Measurements from ENCODE around the gene ALG12. TPM values are rescaled to one million over a fixed set of nuclear protein-coding genes. Genes with fewer than 3 reads are reported as not detected.

The ALG12 gene
- total and polyA plus RNA-seq, 2 donors = 18.5 to 20.4 TPM

DNA sequence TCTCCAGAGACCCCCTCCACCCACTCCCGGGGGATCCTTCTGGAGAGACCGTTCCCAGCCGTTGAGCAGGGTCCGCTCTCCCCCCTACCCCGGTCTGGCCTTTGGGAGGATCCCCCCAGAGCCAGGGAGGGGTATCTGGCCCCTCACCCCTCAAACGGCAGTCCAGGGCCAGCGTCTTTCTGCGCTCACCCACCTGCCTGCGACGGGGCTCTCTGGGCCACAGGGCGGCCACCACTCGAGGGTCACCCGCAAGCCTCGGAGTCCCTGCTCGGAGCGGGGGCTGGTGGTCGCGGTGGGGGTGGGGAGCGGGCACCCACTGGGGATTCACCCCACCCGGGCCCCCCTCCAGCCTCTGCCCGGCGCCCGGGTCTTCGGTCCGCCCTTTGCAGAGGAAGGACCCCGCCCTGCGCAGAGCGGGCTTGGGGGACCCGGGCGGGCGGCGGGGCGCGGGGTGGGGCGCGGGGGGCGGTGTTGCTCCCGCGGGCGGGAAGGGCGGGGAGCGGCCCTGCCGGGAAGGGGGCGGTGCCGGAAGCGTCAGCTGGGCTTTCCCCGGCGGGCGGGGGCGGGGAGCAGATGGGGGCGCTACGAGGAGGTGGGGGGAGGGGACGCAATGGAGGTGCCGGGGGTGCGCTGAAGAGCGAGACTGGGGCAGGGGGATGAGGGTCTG is 16.8 kb upstream of the ALG12 start:
- peaks cover 1% of the 10 kb centered on the region for H3K4me1 ChIP-seq (ENCODE audit: insufficient read depth)
- 13% methylated on average over 54 of the region's 56 CpGs for WGBS
- DNase-seq (ENCODE audit: extremely low spot score) = no peak

DNA sequence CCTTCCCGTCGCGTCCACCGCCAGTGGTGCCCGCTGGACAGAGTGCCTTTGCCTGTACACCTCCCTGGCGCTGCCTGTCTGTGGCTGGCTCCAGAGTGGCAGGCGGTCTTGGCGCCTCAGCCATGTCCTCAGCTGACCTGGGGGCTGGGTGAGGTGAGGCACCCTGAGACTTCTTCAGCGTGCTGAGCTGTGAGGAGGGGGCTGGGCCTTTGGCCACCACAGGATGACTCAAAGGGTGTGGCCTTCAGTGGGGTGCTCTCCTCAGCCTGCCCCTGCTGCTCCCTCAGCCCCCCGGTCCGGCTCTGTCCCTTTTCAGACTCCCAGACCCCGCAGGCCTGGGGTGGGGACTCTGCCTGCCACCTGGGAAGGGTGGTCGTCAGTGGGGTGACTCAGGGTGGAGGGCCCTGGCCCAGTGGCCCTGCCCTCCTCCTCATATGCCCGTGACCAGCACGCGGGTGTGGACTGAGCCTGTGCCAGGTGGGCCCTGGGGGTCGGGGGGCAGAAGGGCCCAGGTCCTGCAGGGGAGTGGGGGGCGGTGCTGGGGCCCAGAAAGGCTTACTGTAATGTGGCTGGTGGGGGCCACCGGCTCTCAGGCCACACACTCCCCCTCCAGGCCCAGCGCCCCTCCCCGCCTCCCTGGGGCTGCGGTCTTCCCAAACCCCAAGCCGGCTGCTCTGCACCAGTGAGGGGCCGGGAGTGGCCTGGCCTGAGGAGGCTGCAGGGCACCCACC is 16.1 kb upstream of the ALG12 start:
- Histone ChIP-seq H3K27ac (ENCODE audit: low read depth) (peak overlapping the region; percentile 82), H3K4me3 (ENCODE audit: low read depth, low read length) (peak overlapping the region; percentile 37), H3K36me3 (ENCODE audit: insufficient read depth) (no peaks in the 10 kb centered on the region), H3K4me1 (ENCODE audit: insufficient read depth) (peaks cover 1% of the 10 kb centered on the region)
- 73% methylated on average over 24 of the region's 24 CpGs for WGBS
- DNase-seq (ENCODE audit: extremely low spot score) = no peak

More for the DNA sequence above, 16.8 kb upstream of the ALG12 start:
- H3K27ac ChIP-seq (ENCODE audit: low read depth) = peak overlapping the region; percentile 82
- H3K4me3 ChIP-seq (ENCODE audit: low read depth, low read length) = peak overlapping the region; percentile 37
- no peaks in the 10 kb centered on the region for H3K36me3 ChIP-seq (ENCODE audit: insufficient read depth)

DNA sequence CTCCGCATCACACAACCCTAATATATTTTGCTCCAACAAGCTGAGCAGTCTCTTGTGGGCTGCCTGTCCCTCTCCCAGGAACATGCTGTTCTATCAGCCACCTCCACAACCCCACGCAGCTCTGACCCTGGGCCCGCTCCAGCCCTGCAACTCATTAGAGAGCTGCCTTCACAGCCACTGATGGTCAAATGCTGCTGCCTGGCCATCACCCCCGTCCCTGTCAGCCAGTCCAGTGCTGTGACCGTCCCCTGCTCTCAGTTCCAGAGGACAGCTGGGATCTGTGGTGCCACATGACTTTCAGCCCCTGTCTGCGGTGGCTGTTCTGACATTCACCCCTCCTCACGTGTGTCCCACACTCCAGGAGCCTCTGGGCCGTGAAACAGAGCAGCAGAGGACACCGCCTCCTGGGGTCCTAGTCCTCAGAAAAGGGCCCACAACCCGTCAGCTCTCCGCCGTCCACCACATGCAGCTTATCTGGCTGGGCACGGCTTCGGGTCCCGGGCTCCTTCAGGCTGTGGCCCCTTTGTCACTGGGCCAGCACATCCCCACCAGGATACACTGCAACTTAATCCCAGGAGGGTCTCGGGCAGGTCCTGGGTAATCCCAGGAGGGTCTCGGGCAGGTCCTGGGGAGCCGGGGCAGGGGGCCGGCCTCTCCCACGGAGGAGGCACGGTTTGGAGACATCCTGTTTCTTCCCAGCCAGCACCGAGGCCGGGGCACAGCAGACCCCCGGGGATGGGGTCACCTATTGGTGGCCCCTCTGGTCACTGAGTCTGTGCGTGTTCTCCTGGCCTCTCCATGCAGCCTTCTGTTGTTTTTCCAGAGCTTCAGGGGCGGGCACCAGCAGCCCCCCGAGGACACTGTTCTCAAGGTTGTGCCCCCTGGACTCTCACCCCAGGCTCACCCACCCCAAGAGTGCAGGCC is 15.3 kb upstream of the ALG12 start:
- Histone ChIP-seq H3K4me3 (ENCODE audit: low read depth, low read length) (no peak overlapping the region), H3K27ac (ENCODE audit: low read depth) (peak overlapping the region; percentile 34), H3K36me3 (ENCODE audit: insufficient read depth) (no peaks in the 10 kb centered on the region), H3K4me1 (ENCODE audit: insufficient read depth) (peaks cover 1% of the 10 kb centered on the region)
- WGBS = 75% methylated on average over 27 of the region's 27 CpGs
- DNase-seq (ENCODE audit: extremely low spot score) = no peak

DNA sequence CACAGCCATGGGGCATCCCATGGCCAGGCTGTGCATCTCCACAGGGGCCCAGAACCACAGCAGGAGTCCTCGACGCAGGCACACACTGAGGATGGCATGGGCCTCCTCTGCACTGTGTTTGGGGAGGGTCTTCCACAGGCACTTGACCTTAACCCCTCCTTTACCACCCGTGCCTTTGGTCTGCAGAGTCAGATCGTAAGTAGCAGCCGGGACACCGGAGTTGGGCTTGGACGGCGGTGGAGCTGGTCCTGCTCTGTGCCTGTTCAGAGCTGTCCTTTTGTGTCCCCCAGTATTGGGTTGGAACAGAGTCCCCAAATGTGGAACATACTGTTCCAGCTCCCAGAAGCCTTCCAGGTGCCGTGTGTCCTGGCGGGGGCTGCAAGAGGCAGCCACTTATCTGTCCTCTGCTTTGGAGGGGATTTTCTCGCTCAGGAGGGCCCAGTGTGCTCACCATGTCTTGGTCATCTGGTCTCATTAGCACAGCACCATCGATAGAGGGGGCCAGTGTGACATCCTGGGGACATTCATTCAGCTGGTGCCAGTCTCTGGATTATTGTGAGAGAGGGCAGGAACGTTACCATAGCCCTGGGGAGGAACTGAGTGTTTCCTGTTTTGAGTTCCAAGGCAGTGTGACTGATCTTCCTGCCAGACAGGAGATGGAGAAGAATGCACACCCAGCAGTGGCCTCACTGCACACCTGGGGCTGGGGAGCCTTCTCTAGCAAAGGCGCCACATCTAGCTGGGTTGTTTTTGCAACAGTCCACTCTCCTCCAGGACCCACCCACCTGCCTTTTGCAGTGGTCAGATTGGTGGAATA is 12.6 kb upstream of the ALG12 start:
- H3K36me3 ChIP-seq (ENCODE audit: insufficient read depth) = no peaks in the 10 kb centered on the region
- DNase-seq (ENCODE audit: extremely low spot score) = peak; percentile 57
- H3K27ac ChIP-seq (ENCODE audit: low read depth) = no peak overlapping the region
- no peak overlapping the region for H3K4me3 ChIP-seq (ENCODE audit: low read depth, low read length)
- peaks cover 1% of the 10 kb centered on the region for H3K4me1 ChIP-seq (ENCODE audit: insufficient read depth)
- WGBS = 58% methylated on average over 14 of the region's 14 CpGs

DNA sequence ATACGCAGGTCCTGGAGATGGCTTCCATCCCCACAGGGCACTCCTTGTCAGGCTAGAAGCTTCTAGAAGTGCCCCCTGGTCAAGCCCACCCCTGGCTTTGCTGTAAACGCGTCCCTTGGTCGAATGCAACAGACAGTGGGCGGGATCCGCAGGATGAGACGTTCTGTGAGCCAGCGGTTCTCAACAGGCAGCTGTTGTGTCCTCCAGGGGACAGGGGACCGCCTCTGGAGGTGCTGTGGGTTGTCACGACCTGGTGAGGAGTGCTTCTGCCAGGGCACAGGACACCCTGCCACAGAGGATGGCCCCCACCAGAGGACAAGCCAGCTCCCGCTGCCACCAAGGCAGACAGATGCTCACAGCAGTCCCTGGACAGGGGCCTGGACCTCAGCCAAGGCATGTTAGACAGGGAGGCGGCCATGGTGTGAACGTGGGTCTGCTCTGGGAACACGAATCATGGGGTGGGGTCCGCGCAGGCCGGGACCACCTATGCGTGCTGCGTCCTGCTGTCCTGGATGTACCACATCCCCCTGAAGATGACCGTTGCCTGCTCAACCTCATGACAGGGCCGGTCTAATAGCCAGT is 11.8 kb upstream of the ALG12 start:
- WGBS = 68% methylated on average over 21 of the region's 21 CpGs
- Histone ChIP-seq H3K4me3 (ENCODE audit: low read depth, low read length) (no peak overlapping the region), H3K27ac (ENCODE audit: low read depth) (no peak overlapping the region), H3K36me3 (ENCODE audit: insufficient read depth) (no peaks in the 10 kb centered on the region), H3K4me1 (ENCODE audit: insufficient read depth) (peaks cover 1% of the 10 kb centered on the region)
- no peak for DNase-seq (ENCODE audit: extremely low spot score)

DNA sequence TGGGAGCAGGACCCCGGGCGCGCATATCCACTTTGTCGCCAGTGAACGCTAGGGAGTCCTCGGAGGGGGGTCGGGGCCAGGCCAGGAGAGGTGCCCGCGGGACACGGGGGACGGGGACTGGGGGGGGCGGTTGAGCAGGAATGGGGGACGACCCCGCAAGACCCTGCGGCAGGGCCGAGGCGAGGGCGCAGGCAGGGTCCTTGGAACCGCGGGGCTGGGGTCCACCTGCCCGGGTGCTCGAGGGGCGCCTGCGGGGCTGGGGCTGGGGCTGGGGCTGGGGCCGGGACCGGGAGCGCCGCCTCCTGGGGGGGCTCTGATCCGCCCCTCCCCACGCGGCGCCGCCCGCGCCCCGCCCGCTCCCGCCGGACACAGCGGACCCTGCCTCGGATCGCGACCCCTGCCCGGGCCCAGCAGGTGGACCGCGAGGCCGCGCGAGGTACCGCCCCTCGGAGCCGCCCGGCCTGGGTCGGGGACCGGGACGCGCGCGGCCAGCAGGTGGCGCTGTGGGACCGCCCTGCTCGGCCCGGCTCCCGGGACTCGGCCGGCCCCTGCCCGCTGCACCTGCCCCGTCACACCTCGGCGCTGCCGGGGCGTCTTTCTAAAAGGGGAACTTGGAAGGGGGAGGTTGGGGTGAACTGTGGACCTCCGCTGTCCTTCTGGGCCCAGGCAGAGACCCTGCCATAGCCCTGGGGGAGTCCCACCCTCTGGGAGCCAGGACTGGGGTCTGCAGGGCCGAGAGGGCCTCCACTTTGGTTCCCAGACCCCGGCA is 11.2 kb upstream of the ALG12 start:
- H3K4me1 ChIP-seq (ENCODE audit: insufficient read depth) = no peaks in the 10 kb centered on the region
- no peak for DNase-seq (ENCODE audit: extremely low spot score)
- WGBS = 5% methylated on average over 74 of the region's 75 CpGs

DNA sequence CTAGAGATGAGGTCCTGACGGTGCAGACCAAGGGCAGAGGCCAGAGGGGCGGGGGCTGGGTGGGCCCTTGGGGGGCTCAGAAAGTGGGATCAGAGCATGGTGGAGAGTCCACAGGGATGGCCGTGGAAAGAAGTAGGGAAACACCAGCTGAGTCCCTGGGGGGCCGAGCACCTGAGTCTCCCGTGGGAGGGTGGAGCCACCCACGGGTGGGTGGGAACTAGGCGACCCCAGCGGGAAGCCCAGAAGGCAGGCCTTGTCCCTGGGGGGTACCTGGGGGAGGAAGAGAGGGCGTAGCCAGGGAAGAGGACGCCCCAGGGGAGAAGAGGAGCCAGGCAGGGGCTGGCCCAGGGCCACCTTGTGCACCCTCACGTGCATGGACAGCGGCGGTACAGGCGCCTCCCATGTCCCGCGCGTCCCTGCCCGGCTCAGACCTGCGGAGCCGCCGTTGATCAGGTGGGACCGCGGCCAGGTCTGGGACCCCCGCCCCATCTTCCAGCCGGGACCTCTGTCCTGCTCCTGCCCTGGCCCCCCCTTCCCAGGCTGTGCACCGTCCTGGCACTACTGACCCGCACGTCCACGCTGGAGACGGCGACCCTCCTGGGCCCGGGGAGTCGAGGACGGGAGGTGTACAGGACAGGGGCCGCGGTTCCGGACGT is 10.4 kb upstream of the ALG12 start:
- no peak for DNase-seq (ENCODE audit: extremely low spot score)
- H3K4me1 ChIP-seq (ENCODE audit: insufficient read depth) = no peaks in the 10 kb centered on the region
- H3K27ac ChIP-seq (ENCODE audit: low read depth) = no peak overlapping the region
- no peaks in the 10 kb centered on the region for H3K36me3 ChIP-seq (ENCODE audit: insufficient read depth)
- 49% methylated on average over 38 of the region's 38 CpGs for WGBS
- H3K4me3 ChIP-seq (ENCODE audit: low read depth, low read length) = no peak overlapping the region

More for the DNA sequence above, 11.2 kb upstream of the ALG12 start:
- H3K36me3 ChIP-seq (ENCODE audit: insufficient read depth) = no peaks in the 10 kb centered on the region
- no peak overlapping the region for H3K27ac ChIP-seq (ENCODE audit: low read depth)
- H3K4me3 ChIP-seq (ENCODE audit: low read depth, low read length) = no peak overlapping the region

DNA sequence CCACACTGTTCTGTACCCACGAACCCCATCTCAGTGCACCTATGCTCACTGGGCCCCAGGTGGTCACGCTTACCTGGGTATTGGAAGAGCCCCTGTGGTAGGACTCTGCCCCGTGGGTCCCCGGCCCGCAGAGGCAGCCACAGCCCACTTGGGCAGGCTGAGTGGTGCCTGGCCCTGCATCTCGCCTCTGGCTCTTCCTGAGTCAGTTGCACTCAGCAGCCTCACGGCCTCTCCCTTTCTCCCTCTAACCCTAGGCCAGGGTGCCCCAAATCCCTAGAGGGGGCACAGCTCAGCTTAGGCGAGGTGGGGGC is 9.9 kb upstream of the ALG12 start:
- Histone ChIP-seq H3K27ac (ENCODE audit: low read depth) (no peak overlapping the region), H3K4me1 (ENCODE audit: insufficient read depth) (no peaks in the 10 kb centered on the region), H3K36me3 (ENCODE audit: insufficient read depth) (no peaks in the 10 kb centered on the region), H3K4me3 (ENCODE audit: low read depth, low read length) (no peak overlapping the region)
- DNase-seq (ENCODE audit: extremely low spot score) = no peak
- WGBS = 90% methylated on average over 8 of the region's 8 CpGs

DNA sequence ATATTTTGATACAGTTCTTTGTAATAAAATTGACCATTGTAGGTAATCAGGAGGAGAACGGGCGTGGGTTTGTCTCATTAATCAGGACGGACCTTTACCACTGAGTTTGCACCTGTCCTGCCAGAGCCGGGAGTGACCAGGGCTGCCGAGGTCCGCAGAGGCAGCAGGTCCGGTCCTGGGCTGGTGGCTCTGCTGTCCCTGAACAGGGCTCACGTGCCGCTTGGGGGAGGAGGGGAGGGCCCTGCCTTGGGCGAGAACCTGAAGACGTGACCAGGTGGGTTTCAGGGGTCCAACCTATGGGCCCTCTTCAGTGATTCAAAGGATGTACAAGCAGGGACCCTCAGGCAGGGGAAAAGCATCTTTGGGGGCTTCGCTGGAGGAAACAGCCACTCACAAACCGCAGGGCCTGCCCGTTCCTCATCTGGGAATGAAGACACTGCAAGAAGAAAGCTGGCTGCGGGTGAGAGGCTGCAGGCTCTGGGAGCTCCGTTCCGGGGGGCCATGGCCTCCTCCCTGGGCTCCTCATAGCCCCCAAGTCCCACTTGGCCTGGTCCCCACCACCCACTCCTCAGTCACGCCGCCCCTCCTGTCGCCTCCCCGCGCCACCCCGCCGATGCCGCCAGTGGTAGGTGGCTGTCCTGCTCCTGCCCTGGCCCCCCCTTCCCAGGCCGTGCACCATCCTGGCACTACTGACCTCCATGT is 9.4 kb upstream of the ALG12 start:
- Histone ChIP-seq H3K4me3 (ENCODE audit: low read depth, low read length) (no peak overlapping the region), H3K27ac (ENCODE audit: low read depth) (no peak overlapping the region), H3K36me3 (ENCODE audit: insufficient read depth) (no peaks in the 10 kb centered on the region), H3K4me1 (ENCODE audit: insufficient read depth) (no peaks in the 10 kb centered on the region)
- WGBS = 93% methylated on average over 26 of the region's 26 CpGs
- no peak for DNase-seq (ENCODE audit: extremely low spot score)

DNA sequence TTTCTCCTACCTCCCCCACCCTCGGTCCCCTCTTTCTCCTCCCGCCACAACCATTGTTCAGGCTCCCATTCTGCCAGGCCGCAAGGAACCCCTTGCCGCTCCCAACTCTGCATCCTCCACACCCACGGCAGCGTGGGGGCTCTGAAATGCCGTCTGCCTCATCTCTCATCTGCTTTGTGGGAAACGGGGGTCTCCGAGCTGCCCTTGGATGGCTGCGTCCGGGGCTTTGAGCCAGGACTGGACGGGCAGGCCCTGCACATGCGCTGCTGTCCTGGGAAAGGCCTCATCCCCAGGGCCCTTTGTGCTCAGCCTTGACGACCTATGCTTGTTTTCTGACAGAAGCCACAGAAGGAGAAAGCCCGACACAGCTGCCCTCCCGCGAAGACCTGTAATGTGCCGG is 8.7 kb upstream of the ALG12 start:
- H3K27ac ChIP-seq (ENCODE audit: low read depth) = no peak overlapping the region
- 80% methylated on average over 18 of the region's 18 CpGs for WGBS
- no peak for DNase-seq (ENCODE audit: extremely low spot score)
- H3K4me3 ChIP-seq (ENCODE audit: low read depth, low read length) = no peak overlapping the region
- no peaks in the 10 kb centered on the region for H3K4me1 ChIP-seq (ENCODE audit: insufficient read depth)
- H3K36me3 ChIP-seq (ENCODE audit: insufficient read depth) = no peaks in the 10 kb centered on the region

DNA sequence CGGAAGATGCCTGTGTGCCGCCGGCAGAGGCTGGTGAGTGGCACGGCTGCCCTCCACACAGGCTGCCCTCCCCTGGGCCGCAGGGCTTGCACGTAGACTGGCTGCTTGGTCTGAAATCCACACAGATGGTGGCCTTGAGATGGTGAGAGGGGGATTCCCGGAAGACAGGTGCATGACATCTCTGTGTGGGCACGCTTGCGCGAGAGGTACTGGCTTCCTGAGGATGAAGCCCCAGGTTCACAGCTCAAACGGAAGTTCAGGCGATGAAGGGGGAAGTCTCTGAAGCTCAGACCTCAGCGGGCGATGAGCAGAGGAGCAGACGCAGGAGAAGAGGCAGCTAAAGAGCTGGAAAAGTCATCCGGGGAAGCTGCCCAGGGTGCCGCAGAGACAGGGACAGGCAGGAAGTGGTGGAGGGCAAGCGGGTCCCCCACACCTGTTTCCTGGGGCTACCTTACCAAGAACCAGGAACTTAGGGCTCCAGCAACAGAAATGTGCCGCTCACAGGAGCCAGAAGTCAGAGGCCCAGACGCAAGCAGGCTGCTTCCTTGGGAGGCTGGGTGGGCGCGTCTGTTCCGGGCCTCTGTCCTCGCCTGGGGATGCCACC is 7.4 kb upstream of the ALG12 start:
- H3K4me1 ChIP-seq (ENCODE audit: insufficient read depth) = no peaks in the 10 kb centered on the region
- no peak for DNase-seq (ENCODE audit: extremely low spot score)
- no peaks in the 10 kb centered on the region for H3K36me3 ChIP-seq (ENCODE audit: insufficient read depth)
- 88% methylated on average over 24 of the region's 24 CpGs for WGBS
- no peak overlapping the region for H3K27ac ChIP-seq (ENCODE audit: low read depth)
- H3K4me3 ChIP-seq (ENCODE audit: low read depth, low read length) = no peak overlapping the region
